Sigmoid colon (tissue), 4 donors: ENCODE results near the gene NFIA.

Experiments
- EP300 ChIP-seq, 4 donors: sonication (generic); formaldehyde crosslinking; IDR thresholded peaks; one replicate each; pipeline ENCODE4 v1.6.1; 2017; ENCODE audit warnings: antibody characterized with exemption in 4 of 4
- POLR2A ChIP-seq, 2 donors: fragments of 450-650 bp; IDR thresholded peaks; one replicate each; pipeline ENCODE4 v1.6.1; 2016; ENCODE audit warnings: antibody characterized with exemption in 2 of 2, mild to moderate bottlenecking in 2 of 2, moderate library complexity in 2 of 2
- POLR2AphosphoS5 ChIP-seq, 4 donors: sonication (generic); formaldehyde crosslinking; IDR thresholded peaks; one replicate each; pipeline ENCODE4 v1.6.1; 2017; ENCODE audit warnings: antibody characterized with exemption in 4 of 4
- TF ChIP-seq, protein P1 (sequence below), 4 experiments: fragments of 450-650 bp in 3 of 4; fragments of 200-600 bp in 1 of 4; IDR thresholded peaks; one replicate each; pipeline ENCODE4 v1.5.1; 2016 to 2019; ENCODE audit warnings: antibody characterized with exemption in 4 of 4, mild to moderate bottlenecking in 3 of 4, moderate library complexity in 2 of 4

DNA sequence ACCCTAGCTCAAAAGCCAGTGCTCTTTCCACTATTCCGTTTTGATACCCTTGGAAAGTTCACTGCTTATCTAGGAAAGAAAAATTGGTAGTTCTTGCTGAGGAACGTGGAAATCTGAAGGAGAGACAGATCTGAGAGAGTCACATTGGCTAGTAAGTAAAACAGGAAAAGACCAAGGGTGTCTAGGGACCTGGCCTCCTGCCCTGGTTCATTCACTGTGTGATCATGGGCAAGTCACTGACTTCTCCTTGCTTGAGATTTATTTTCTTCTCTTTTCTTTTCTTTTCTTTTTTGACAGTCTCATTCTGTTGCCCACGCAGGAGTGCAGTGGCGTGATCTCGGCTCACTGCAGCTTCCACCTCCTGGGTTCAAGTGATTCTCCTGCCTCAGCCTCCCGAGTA lies 90.8 kb downstream of the NFIA start:
- no peak for TF ChIP-seq POLR2AphosphoS5 (IDR thresholded peaks at IDR 0.05)
- TF ChIP-seq POLR2A (IDR thresholded peaks at IDR 0.05): no peak
- TF ChIP-seq, protein P1, sequence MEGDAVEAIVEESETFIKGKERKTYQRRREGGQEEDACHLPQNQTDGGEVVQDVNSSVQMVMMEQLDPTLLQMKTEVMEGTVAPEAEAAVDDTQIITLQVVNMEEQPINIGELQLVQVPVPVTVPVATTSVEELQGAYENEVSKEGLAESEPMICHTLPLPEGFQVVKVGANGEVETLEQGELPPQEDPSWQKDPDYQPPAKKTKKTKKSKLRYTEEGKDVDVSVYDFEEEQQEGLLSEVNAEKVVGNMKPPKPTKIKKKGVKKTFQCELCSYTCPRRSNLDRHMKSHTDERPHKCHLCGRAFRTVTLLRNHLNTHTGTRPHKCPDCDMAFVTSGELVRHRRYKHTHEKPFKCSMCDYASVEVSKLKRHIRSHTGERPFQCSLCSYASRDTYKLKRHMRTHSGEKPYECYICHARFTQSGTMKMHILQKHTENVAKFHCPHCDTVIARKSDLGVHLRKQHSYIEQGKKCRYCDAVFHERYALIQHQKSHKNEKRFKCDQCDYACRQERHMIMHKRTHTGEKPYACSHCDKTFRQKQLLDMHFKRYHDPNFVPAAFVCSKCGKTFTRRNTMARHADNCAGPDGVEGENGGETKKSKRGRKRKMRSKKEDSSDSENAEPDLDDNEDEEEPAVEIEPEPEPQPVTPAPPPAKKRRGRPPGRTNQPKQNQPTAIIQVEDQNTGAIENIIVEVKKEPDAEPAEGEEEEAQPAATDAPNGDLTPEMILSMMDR (IDR thresholded peaks at IDR 0.05): no peak
- TF ChIP-seq EP300 (IDR thresholded peaks at IDR 0.05): no peak
